HepG2 (cell line): ENCODE measurements around the gene NREP. TPM values are rescaled to one million over a fixed set of nuclear protein-coding genes. Genes with fewer than 3 reads are reported as not detected.

ENCODE experiments used
- ATAC-seq: fragments of 200-7000 bp; cut with Tn5 transposase; 3 replicates; pipeline ENCODE4 v1.9.1; 2020; ENCODE audit warnings: mild to moderate bottlenecking, moderate library complexity
- BruUV-seq: library from RNA; stranded (reverse); fragments of 400-500 nt; replicated peaks from 2 replicates; lab custom pipeline; 2021; lab: Mats Ljungman, UMichigan
- CTCF ChIA-PET: fragments of 300-600 bp; formaldehyde crosslinking; extraction: SDS; loops from one replicate; lab custom pipeline; 2021; ENCODE audit warnings: low total read pairs, inconsistent platforms, low intra/inter-chr PET ratio; lab: Yijun Ruan, JAX
- POLR2A ChIA-PET: fragments of 350-600 bp; sonication (Branson Sonifier 250); formaldehyde crosslinking; loops from one replicate; lab custom pipeline; 2020; ENCODE audit warnings: antibody characterized with exemption, inconsistent platforms; lab: Yijun Ruan, JAX
- DNase-seq: peaks from one replicate; pipeline ENCODE4 v3.0.0-alpha.2; 2015; ENCODE audit warnings: low spot score
- FAIRE-seq: peaks from 3 replicates; lab custom pipeline; 2011; peaks lifted over from hg19 to GRCh38; lab: Jason Lieb, UNC
- H2AFZ ChIP-seq: one replicate; pipeline ENCODE4 v1.6.1; 2011; ENCODE audit warnings: low read length, inconsistent platforms
- H3K27ac ChIP-seq: fragments of 300-600 bp; 3 replicates; pipeline ENCODE4 v1.8.0; 2011; ENCODE audit warnings: mixed run types, mild to moderate bottlenecking, mixed read lengths, low read length, inconsistent platforms; ENCODE audit not compliant: insufficient read depth; ENCODE audit errors: extremely low read length
- H3K27me3 ChIP-seq, 2 experiments: fragments of 200-600 bp in 1 of 2; 2 replicates in 1 of 2; 3 replicates in 1 of 2; pipeline versions ENCODE4 v1.6.0 to v1.8.0; 2011; ENCODE audit warnings: low read length in 2 of 2, mild to moderate bottlenecking in 2 of 2, moderate library complexity in 2 of 2, inconsistent platforms in 1 of 2; ENCODE audit not compliant: insufficient read depth in 2 of 2, control insufficient read depth in 1 of 2
- H3K36me3 ChIP-seq, 2 experiments: fragments of 200-600 bp in 1 of 2; replicated peaks in 1 of 2; 2 replicates in 1 of 2; 3 replicates in 1 of 2; pipeline versions ENCODE4 v1.5.1 to v1.8.0; 2011; ENCODE audit warnings: low read length in 2 of 2, inconsistent platforms in 1 of 2; ENCODE audit not compliant: insufficient read depth in 2 of 2, control insufficient read depth in 1 of 2
- H3K4me1 ChIP-seq: 2 replicates; pipeline ENCODE4 v1.5.1; 2012; ENCODE audit warnings: low read length, inconsistent platforms; ENCODE audit not compliant: insufficient read depth
- H3K4me2 ChIP-seq: 2 replicates; pipeline ENCODE4 v1.6.0; 2011; ENCODE audit warnings: low read depth, low read length, inconsistent platforms
- H3K4me3 ChIP-seq, 3 experiments: fragments of 200-600 bp in 1 of 3; sonication (generic), shearing (Covaris generic) in 1 of 3; replicated peaks in 1 of 3; 2 replicates each; pipeline ENCODE4 v1.5.1; 2011 to 2016; ENCODE audit warnings: low read length in 3 of 3, inconsistent platforms in 2 of 3, low read depth in 2 of 3, mild to moderate bottlenecking in 2 of 3, control low read depth in 1 of 3, mixed read lengths in 1 of 3; ENCODE audit not compliant: insufficient read depth in 1 of 3
- H3K79me2 ChIP-seq: one replicate; pipeline ENCODE4 v1.6.1; 2011; ENCODE audit warnings: low read length, inconsistent platforms; ENCODE audit not compliant: insufficient read depth
- H3K9ac ChIP-seq: 2 replicates; pipeline ENCODE4 v1.6.0; 2011; ENCODE audit warnings: mild to moderate bottlenecking, low read depth, low read length, inconsistent platforms; ENCODE audit not compliant: insufficient read depth
- H3K9me3 ChIP-seq: 2 replicates; pipeline ENCODE4 v1.5.1; 2012; ENCODE audit warnings: mild to moderate bottlenecking, low read length
- H4K20me1 ChIP-seq: 2 replicates; pipeline ENCODE4 v1.6.0; 2011; ENCODE audit warnings: inconsistent platforms, mild to moderate bottlenecking, low read length, moderate library complexity; ENCODE audit not compliant: insufficient read depth
- CBX5 ChIP-seq: sonication (generic); formaldehyde crosslinking; IDR thresholded peaks from 2 replicates; pipeline ENCODE4 v1.4.0; 2020; ENCODE audit warnings: missing genetic modification reagents, borderline replicate concordance
- KDM2A ChIP-seq: sonication (generic); formaldehyde crosslinking; IDR thresholded peaks from 2 replicates; pipeline ENCODE4 v1.4.0; 2020; ENCODE audit warnings: low read depth, missing genetic modification reagents, borderline replicate concordance
- MYC ChIP-seq: sonication (generic); formaldehyde crosslinking; IDR thresholded peaks from 2 replicates; pipeline ENCODE4 v1.9.0; 2021; ENCODE audit warnings: missing genetic modification reagents, borderline replicate concordance
- MYNN ChIP-seq: sonication (generic); formaldehyde crosslinking; IDR thresholded peaks from 2 replicates; pipeline ENCODE4 v1.4.0; 2020; ENCODE audit warnings: mild to moderate bottlenecking, low read depth, missing genetic modification reagents
- SMC3 ChIP-seq: IDR thresholded peaks from 2 replicates; pipeline ENCODE4 v1.6.1; 2011; ENCODE audit warnings: low read length, improper control_type of control experiment
- STAG1 ChIP-seq: sonication (generic); formaldehyde crosslinking; IDR thresholded peaks from 2 replicates; pipeline ENCODE4 v1.4.0; 2020; ENCODE audit warnings: missing genetic modification reagents
- TOE1 ChIP-seq: sonication (generic); formaldehyde crosslinking; IDR thresholded peaks from 2 replicates; pipeline ENCODE4 v1.4.0; 2020; ENCODE audit warnings: mild to moderate bottlenecking, missing genetic modification reagents
- XBP1 ChIP-seq: sonication (generic); formaldehyde crosslinking; IDR thresholded peaks from 2 replicates; pipeline ENCODE4 v1.5.0; 2020; ENCODE audit warnings: missing genetic modification reagents
- ZFP82 ChIP-seq: sonication (generic); formaldehyde crosslinking; IDR thresholded peaks from 2 replicates; pipeline ENCODE4 v1.5.1; 2020; ENCODE audit warnings: mild to moderate bottlenecking, missing genetic modification reagents, borderline replicate concordance
- ZNF205 ChIP-seq: IDR thresholded peaks from 2 replicates; pipeline ENCODE4 v1.6.1; 2018; ENCODE audit warnings: missing biosample characterization, missing genetic modification reagents
- ZNF34 ChIP-seq: sonication (generic); formaldehyde crosslinking; IDR thresholded peaks from 2 replicates; pipeline ENCODE4 v1.4.0; 2020; ENCODE audit warnings: mild to moderate bottlenecking, missing genetic modification reagents, borderline replicate concordance
- ZNF644 ChIP-seq: IDR thresholded peaks from 2 replicates; pipeline ENCODE4 v1.6.1; 2016; ENCODE audit warnings: low read depth
- WGBS: methylation state at CpG from one replicate; pipeline ENCODE4 v1.1.6; 2017; ENCODE audit warnings: low lambda C conversion rate; 5-methylcytosine and 5-hydroxymethylcytosine counted together
- in situ Hi-C: cut with HindIII; loops from 2 replicates; pipeline ENCODE4 v1.10.0; 2017; ENCODE audit warnings: low pct_unique_long_range_greater_than_20kb; ENCODE audit not compliant: extremely low pct_ligation_motif_present
- intact Hi-C: fragments of 100-400 bp; cut with micrococcal nuclease; formaldehyde crosslinking; loops from one replicate; pipeline ENCODE4 v1.10.0; 2022; ENCODE audit not compliant: unreplicated experiment
- polyA plus RNA-seq, 8 experiments: library from polyadenylated mRNA; depleted of rRNA in 3 of 8; stranded (reverse) in 7 of 8; unstranded in 1 of 8; fragments of >200 nt; fragmentation: Illumina TruSeq in 4 of 8; extraction: Trizol in 4 of 8; gene quantifications; 2 replicates each; pipeline versions ENCODE4 v1.2.1 to v1.2.3, GENCODE V29; 2011 to 2016; ENCODE audit warnings: low read depth in 4 of 8, missing spikeins in 1 of 8, mixed read lengths in 1 of 8; ENCODE audit not compliant: insufficient read depth in 1 of 8
- total RNA-seq, 5 experiments: library from RNA; depleted of rRNA; stranded (reverse); fragments of >200 nt; fragmentation: Illumina TruSeq; extraction: Trizol; gene quantifications; 2 replicates each; pipeline ENCODE4 v1.2.3, GENCODE V29; 2016; ENCODE audit warnings: low read depth in 1 of 5
- TF ChIP-seq, protein P1 (sequence below): sonication (generic); formaldehyde crosslinking; IDR thresholded peaks from 2 replicates; pipeline ENCODE4 v1.9.0; 2022; ENCODE audit warnings: missing genetic modification reagents, mild to moderate bottlenecking, borderline replicate concordance
- TF ChIP-seq, protein P2 (sequence below): IDR thresholded peaks from 2 replicates; pipeline ENCODE4 v1.4.0; 2020; ENCODE audit warnings: mild to moderate bottlenecking, missing genetic modification reagents
- TF ChIP-seq, protein P3 (sequence below): sonication (generic); formaldehyde crosslinking; IDR thresholded peaks from 2 replicates; pipeline ENCODE4 v1.4.0; 2020; ENCODE audit warnings: mild to moderate bottlenecking, missing genetic modification reagents, borderline replicate concordance
- TF ChIP-seq, protein P4 (sequence below): sonication (generic); formaldehyde crosslinking; conservative IDR thresholded peaks from 2 replicates; pipeline ENCODE4 v1.4.0; 2020; ENCODE audit warnings: missing genetic modification reagents

The NREP gene
- total and polyA plus RNA-seq, 2 of the 13 experiments (the other 11 are each of a cell fraction or from before 2014, with no cell fraction given), result 40.5 to 102 TPM

DNA sequence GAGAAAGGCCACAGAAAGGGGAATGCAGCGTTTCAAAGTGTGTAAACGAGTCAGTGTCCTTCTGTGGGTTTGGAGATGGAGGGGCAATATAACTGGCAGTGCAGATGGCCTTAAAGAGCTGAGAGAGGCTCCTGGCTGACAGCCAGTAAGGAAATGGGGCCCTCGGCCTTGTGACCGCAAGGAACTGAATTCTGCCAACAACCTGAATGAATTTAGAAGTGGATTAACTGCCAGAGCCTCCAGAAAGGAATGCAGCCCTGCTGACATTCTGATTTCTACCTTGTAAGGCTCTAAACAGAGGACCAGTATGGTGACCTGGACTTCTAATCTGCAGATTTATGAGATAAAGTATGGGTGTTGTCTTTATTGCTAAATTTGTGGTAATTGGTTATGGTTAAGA lies 17.5 kb upstream of the NREP start:
- Histone ChIP-seq H2AFZ (no peak overlapping the region), H3K4me3 (no peak overlapping the region), H3K27ac (no peak overlapping the region), H3K36me3 (no peaks in the 10 kb centered on the region), H3K4me1 (peaks cover 29% of the 10 kb centered on the region), H3K4me2 (no peak overlapping the region), H3K9me3 (no peaks in the 10 kb centered on the region), H3K27me3 (0 out of 5 replicates have a peak, but pooled peaks cover 0 to 3% of the 10 kb centered on the region in 2 experiments), H3K79me2 (no peaks in the 10 kb centered on the region), H4K20me1 (no peaks in the 10 kb centered on the region), H3K9ac (no peak overlapping the region)
- ChIA-PET CTCF (no interaction called here), POLR2A (no interaction called here)
- no peak for TF ChIP-seq ZNF34 (CRISPR knock-in tag)
- TF ChIP-seq, protein P1, sequence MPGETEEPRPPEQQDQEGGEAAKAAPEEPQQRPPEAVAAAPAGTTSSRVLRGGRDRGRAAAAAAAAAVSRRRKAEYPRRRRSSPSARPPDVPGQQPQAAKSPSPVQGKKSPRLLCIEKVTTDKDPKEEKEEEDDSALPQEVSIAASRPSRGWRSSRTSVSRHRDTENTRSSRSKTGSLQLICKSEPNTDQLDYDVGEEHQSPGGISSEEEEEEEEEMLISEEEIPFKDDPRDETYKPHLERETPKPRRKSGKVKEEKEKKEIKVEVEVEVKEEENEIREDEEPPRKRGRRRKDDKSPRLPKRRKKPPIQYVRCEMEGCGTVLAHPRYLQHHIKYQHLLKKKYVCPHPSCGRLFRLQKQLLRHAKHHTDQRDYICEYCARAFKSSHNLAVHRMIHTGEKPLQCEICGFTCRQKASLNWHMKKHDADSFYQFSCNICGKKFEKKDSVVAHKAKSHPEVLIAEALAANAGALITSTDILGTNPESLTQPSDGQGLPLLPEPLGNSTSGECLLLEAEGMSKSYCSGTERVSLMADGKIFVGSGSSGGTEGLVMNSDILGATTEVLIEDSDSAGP (CRISPR knock-in tag), result no peak
- TF ChIP-seq CBX5 (CRISPR knock-in tag), result no peak
- TF ChIP-seq, protein P2, sequence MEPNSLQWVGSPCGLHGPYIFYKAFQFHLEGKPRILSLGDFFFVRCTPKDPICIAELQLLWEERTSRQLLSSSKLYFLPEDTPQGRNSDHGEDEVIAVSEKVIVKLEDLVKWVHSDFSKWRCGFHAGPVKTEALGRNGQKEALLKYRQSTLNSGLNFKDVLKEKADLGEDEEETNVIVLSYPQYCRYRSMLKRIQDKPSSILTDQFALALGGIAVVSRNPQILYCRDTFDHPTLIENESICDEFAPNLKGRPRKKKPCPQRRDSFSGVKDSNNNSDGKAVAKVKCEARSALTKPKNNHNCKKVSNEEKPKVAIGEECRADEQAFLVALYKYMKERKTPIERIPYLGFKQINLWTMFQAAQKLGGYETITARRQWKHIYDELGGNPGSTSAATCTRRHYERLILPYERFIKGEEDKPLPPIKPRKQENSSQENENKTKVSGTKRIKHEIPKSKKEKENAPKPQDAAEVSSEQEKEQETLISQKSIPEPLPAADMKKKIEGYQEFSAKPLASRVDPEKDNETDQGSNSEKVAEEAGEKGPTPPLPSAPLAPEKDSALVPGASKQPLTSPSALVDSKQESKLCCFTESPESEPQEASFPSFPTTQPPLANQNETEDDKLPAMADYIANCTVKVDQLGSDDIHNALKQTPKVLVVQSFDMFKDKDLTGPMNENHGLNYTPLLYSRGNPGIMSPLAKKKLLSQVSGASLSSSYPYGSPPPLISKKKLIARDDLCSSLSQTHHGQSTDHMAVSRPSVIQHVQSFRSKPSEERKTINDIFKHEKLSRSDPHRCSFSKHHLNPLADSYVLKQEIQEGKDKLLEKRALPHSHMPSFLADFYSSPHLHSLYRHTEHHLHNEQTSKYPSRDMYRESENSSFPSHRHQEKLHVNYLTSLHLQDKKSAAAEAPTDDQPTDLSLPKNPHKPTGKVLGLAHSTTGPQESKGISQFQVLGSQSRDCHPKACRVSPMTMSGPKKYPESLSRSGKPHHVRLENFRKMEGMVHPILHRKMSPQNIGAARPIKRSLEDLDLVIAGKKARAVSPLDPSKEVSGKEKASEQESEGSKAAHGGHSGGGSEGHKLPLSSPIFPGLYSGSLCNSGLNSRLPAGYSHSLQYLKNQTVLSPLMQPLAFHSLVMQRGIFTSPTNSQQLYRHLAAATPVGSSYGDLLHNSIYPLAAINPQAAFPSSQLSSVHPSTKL (CRISPR knock-in tag), result no peak
- no peak for TF ChIP-seq ZFP82 (CRISPR knock-in tag)
- TF ChIP-seq TOE1, result no peak
- TF ChIP-seq STAG1 (CRISPR knock-in tag), result no peak
- TF ChIP-seq ZNF644 (CRISPR knock-in tag), result no peak
- no peak for TF ChIP-seq MYC (CRISPR knock-in tag)
- TF ChIP-seq MYNN, result no peak
- TF ChIP-seq XBP1 (CRISPR knock-in tag), result no peak
- no peak for TF ChIP-seq KDM2A (CRISPR knock-in tag)
- no peak for TF ChIP-seq SMC3
- no peak for TF ChIP-seq ZNF205 (CRISPR knock-in tag)
- TF ChIP-seq, protein P3, sequence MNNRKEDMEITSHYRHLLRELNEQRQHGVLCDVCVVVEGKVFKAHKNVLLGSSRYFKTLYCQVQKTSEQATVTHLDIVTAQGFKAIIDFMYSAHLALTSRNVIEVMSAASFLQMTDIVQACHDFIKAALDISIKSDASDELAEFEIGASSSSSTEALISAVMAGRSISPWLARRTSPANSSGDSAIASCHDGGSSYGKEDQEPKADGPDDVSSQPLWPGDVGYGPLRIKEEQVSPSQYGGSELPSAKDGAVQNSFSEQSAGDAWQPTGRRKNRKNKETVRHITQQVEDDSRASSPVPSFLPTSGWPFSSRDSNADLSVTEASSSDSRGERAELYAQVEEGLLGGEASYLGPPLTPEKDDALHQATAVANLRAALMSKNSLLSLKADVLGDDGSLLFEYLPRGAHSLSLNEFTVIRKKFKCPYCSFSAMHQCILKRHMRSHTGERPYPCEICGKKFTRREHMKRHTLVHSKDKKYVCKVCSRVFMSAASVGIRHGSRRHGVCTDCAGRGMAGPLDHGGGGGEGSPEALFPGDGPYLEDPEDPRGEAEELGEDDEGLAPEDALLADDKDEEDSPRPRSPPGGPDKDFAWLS, result no peak
- TF ChIP-seq, protein P4, sequence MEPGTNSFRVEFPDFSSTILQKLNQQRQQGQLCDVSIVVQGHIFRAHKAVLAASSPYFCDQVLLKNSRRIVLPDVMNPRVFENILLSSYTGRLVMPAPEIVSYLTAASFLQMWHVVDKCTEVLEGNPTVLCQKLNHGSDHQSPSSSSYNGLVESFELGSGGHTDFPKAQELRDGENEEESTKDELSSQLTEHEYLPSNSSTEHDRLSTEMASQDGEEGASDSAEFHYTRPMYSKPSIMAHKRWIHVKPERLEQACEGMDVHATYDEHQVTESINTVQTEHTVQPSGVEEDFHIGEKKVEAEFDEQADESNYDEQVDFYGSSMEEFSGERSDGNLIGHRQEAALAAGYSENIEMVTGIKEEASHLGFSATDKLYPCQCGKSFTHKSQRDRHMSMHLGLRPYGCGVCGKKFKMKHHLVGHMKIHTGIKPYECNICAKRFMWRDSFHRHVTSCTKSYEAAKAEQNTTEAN (CRISPR knock-in tag), result no peak
- no TSS peak for BruUV-seq
- ATAC-seq (no peak), FAIRE-seq (no peak), DNase-seq (no peak)
- WGBS, result 15% methylated on average over 4 of the region's 4 CpGs
- in situ Hi-C loops, result no loop called here
- intact Hi-C loops, result no loop called here
